SJSA1 (cell line): ENCODE results near the gene AREL1. TPM values are rescaled to one million over a fixed set of nuclear protein-coding genes. Genes with fewer than 3 reads are reported as not detected.

ENCODE experiments used
- DNase-seq, 2 experiments: peaks; one replicate each; pipeline ENCODE4 v3.0.0-alpha.2; 2015 to 2020; ENCODE audit warnings: low spot score in 2 of 2, low read depth in 1 of 2
- H3K27ac ChIP-seq: fragments of 250-450 bp; sonication (Bioruptor Pico); 2 replicates; pipeline ENCODE4 v1.5.1; 2020; ENCODE audit warnings: mild to moderate bottlenecking, moderate library complexity
- H3K27me3 ChIP-seq: fragments of 250-450 bp; sonication (Bioruptor Pico); replicated peaks from 2 replicates; pipeline ENCODE4 v1.5.1; 2020; ENCODE audit warnings: mild to moderate bottlenecking, moderate library complexity
- H3K36me3 ChIP-seq: fragments of 250-450 bp; sonication (Bioruptor Pico); 2 replicates; pipeline ENCODE4 v1.5.1; 2020; ENCODE audit warnings: mild to moderate bottlenecking
- H3K4me1 ChIP-seq: fragments of 250-450 bp; sonication (Bioruptor Pico); replicated peaks from 2 replicates; pipeline ENCODE4 v1.6.1; 2021; ENCODE audit warnings: mild to moderate bottlenecking
- H3K4me3 ChIP-seq: fragments of 250-450 bp; sonication (Bioruptor Pico); 2 replicates; pipeline ENCODE4 v1.5.1; 2020; ENCODE audit warnings: mild to moderate bottlenecking
- H3K9me3 ChIP-seq: fragments of 250-450 bp; sonication (Bioruptor Pico); replicated peaks from 2 replicates; pipeline ENCODE4 v1.5.1; 2020; ENCODE audit warnings: mild to moderate bottlenecking
- total RNA-seq: library from RNA; depleted of rRNA; stranded (reverse); fragments of >200 nt; shearing (Covaris generic); gene quantifications from 2 replicates; pipeline ENCODE4 v1.2.3, GENCODE V29; 2014

The AREL1 gene
- total RNA-seq, 1 experiment from 2014 or later = 23.2 TPM

DNA sequence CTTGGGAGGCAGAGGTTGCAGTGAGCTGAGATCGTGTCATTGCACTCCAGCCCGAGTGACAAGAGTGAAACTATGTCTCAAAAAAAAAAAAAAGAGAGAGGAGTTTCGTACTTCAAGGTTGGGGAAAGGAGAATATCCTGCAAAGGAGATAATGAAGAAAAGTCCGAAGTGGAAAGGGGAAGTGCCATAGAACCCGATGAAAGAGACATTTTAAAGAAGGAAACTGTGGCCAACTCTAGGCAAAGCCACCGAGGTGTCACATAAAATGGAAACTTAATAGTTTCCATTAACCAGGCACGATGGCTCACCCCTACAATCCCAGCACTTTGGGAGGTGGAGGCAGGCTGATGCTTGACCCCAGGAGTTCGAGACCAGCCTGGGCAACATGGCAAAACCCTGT lies 85.8 kb downstream of the AREL1 start:
- no peak overlapping the region for H3K4me3 ChIP-seq
- no peaks in the 10 kb centered on the region for H3K27me3 ChIP-seq
- H3K36me3 ChIP-seq = no peaks in the 10 kb centered on the region
- no peaks in the 10 kb centered on the region for H3K9me3 ChIP-seq
- H3K27ac ChIP-seq = no peak overlapping the region
- H3K4me1 ChIP-seq = no peaks in the 10 kb centered on the region
- DNase-seq = no peak

- no peak for DNase-seq
- no peak overlapping the region for H3K27ac ChIP-seq
- no peaks in the 10 kb centered on the region for H3K27me3 ChIP-seq
- no peaks in the 10 kb centered on the region for H3K9me3 ChIP-seq
- peaks cover 40% of the 10 kb centered on the region for H3K4me1 ChIP-seq
- no peaks in the 10 kb centered on the region for H3K36me3 ChIP-seq
- no peak overlapping the region for H3K4me3 ChIP-seq
Measured at GRCh38 chr14:74622257-74622656, 90.6 kb downstream of the AREL1 start.

DNA sequence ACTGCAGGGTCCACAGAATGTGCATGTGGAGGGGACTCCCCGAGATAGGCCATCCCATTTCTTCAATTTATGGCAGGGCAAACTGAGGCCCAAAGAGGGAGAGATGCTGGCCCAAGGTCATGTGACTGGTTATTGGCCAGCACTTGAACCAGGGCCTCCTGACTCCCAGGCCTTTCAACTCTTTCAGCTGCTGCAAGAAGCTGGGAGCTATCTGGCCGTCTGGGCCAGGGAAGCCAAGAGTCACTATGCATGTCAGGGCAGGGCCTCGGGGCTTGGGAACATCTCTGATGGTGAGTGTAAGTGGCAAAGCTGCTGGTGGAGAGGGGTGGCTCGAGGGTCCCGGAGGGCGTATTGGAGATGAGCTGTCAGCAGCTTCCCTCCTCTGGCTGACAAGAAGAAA lies 91.3 kb downstream of the AREL1 start:
- no peaks in the 10 kb centered on the region for H3K27me3 ChIP-seq
- H3K27ac ChIP-seq = no peak overlapping the region
- H3K9me3 ChIP-seq = no peaks in the 10 kb centered on the region
- DNase-seq = no peak
- H3K36me3 ChIP-seq = no peaks in the 10 kb centered on the region
- no peak overlapping the region for H3K4me3 ChIP-seq
- H3K4me1 ChIP-seq = peaks cover 47% of the 10 kb centered on the region

- DNase-seq = no peak
- Histone ChIP-seq H3K36me3 (no peaks in the 10 kb centered on the region), H3K4me3 (no peak overlapping the region), H3K4me1 (peaks cover 53% of the 10 kb centered on the region), H3K9me3 (no peaks in the 10 kb centered on the region), H3K27ac (peak overlapping the region; percentile 2; the same call in 1 of the 2 replicates), H3K27me3 (no peaks in the 10 kb centered on the region)
Measured at GRCh38 chr14:74620923-74621322, 92.0 kb downstream of the AREL1 start.

DNA sequence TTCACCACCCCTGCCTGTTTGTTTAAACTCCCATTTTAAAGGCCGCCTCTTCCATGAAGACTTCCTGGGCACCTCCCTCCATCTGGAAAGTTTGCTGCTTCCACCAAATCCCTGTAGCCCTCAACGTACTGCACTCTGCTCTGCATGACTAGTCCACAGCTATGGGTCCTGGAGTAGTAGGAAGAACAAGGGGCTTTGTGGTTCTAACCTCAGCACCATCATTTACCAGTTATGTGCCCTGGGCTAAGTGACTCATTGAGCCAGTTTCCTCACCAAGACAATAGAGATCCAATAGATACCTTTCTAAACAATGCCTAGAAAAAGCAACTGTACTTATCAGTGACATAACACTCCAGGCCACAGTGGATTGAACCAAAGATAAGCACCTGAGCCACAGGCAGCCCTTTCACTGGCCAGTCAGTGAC lies 92.4 kb downstream of the AREL1 start:
- Histone ChIP-seq H3K27ac (peak overlapping the region; percentile 53), H3K4me3 (no peak overlapping the region), H3K9me3 (no peaks in the 10 kb centered on the region), H3K4me1 (peaks cover 57% of the 10 kb centered on the region), H3K36me3 (no peaks in the 10 kb centered on the region), H3K27me3 (no peaks in the 10 kb centered on the region)
- peak; percentile 71 to 74 for DNase-seq

- H3K36me3 ChIP-seq = no peaks in the 10 kb centered on the region
- peaks cover 61% of the 10 kb centered on the region for H3K4me1 ChIP-seq
- no peak overlapping the region for H3K4me3 ChIP-seq
- H3K27ac ChIP-seq = peak overlapping the region; percentile 53
- H3K27me3 ChIP-seq = no peaks in the 10 kb centered on the region
- DNase-seq = peak; percentile 84 to 90
- H3K9me3 ChIP-seq = no peaks in the 10 kb centered on the region
Measured at GRCh38 chr14:74619672-74620131, 93.2 kb downstream of the AREL1 start.

DNA sequence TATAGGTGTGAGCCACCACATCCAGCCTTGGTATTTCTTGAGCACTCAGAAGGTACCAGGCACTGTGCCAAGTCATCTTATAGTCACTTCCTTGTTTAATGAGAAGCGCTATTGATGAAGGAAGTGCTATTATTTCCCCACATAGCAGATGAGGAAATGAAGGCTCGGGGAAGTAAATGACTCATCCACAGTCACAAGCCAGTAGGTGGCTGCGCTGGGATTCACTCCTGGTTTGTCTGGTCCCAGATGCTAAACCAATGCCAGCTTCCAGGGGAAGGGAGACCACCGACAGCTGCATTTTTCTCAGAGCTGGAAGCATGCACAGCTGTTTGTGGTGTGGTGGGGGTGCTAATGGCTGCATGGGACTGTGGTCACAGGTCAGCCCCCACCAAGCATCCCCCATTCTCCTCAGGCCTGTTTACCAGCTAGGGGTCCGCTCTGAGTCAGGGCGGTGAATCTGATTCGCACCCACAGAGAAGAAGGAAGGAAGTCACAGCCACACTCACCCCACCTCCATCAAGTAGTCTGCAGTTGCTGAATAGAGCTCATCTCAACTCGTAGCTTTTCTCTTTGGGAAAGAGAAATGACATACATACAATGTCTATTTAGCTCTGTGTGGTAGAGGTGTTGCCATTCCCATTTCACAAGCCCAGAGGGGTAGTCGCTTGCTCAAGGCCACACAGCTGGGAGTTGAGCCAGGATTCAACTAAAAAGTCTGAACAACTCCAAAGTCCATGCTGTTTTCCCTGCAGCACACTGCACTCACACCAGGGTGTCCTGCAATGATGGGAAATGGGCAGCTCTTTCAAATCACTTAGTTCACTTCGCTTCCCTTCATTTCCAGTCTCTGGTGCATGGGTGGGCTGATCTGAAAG lies 94.6 kb downstream of the AREL1 start:
- DNase-seq = peak in 1 of 2 experiments; percentile 27
- Histone ChIP-seq H3K27ac (peak overlapping the region; percentile 21; the same call in 1 of the 2 replicates), H3K9me3 (no peaks in the 10 kb centered on the region), H3K4me1 (peaks cover 61% of the 10 kb centered on the region), H3K27me3 (no peaks in the 10 kb centered on the region), H3K4me3 (no peak overlapping the region), H3K36me3 (no peaks in the 10 kb centered on the region)

DNA sequence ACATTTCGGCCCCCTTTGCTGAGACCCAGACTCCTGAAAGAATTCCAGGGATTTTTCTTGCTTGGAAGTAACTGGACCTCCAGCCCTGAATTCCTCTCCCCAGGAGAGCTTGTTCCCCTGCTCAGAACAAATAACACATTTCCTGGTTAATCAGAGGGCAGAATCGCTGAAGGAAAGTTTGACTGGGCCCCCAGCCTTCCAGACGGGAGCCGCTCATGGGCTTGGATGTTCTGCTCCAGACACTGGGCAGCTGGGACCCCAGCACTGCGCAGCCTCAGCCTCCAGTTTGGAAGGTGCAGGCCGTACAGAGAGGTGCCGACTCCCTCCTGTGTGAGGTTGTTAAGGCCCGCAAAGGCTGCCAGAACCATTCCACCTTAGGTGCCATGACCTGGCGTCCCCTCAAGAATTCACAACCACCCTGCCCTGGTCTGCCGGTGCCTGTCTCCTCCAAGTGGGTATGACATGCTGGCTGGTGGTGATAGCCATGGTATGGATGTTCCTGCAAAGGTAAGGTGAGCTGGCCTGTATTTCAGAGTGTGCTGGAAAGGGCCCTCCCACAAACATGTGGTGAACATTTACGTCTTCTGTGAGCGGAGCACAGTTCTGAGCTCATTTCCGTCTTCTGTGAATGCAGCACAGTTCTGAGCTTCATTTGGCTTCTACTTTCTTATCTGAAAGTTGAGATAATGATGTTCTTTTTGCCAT lies 95.7 kb downstream of the AREL1 start:
- DNase-seq = no peak
- no peak overlapping the region for H3K4me3 ChIP-seq
- peaks cover 67% of the 10 kb centered on the region for H3K4me1 ChIP-seq
- H3K36me3 ChIP-seq = no peaks in the 10 kb centered on the region
- peak overlapping the region; percentile 47 for H3K27ac ChIP-seq
- no peaks in the 10 kb centered on the region for H3K27me3 ChIP-seq
- no peaks in the 10 kb centered on the region for H3K9me3 ChIP-seq

DNA sequence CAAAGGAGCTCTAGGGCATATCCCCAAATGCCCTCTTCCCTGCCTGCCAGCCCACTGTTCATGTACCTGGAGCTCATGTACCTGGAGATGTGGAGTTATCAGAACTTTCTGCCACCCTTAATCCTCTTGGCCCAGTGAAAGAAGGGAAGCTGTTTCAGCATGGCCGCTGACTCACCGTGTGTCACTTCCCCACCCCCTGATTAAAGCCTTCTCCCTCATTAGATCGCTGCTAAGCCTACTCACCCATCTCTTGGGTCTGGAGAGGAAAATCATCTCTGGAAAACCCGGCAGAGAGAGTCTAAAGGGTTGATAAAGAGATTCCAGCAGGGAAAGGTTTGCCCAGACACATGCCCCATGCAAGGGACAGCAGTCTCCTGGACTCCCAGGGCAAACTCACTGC lies 96.4 kb downstream of the AREL1 start:
- DNase-seq = peak; percentile 68 to 72
- peaks cover 3% of the 10 kb centered on the region for H3K27me3 ChIP-seq
- H3K4me3 ChIP-seq = no peak overlapping the region
- H3K27ac ChIP-seq = peak overlapping the region; percentile 47
- no peaks in the 10 kb centered on the region for H3K36me3 ChIP-seq
- H3K4me1 ChIP-seq = peaks cover 73% of the 10 kb centered on the region
- H3K9me3 ChIP-seq = no peaks in the 10 kb centered on the region; the same call in 1 of the 2 replicates

DNA sequence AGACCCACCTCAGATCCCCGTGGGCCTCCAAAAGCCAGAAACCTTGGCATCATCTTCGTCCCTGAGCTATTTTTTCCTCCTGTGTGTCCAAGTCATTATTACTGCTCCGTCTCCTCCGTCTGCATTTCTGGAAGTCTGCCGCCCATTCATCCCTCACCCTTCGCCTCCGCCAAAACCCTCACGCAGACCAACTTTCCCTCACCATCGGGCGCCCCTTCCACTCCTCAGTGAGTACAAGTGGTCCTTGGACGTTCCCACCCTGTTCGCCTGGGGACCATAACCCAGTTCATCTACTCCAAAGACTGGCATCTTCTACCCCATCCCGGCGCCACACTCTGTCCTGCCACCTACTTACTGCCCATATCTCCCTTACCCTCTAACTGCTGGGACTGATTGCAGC lies 97.1 kb downstream of the AREL1 start:
- DNase-seq = no peak
- Histone ChIP-seq H3K36me3 (no peaks in the 10 kb centered on the region), H3K27ac (no peak overlapping the region), H3K9me3 (no peaks in the 10 kb centered on the region; the same call in 1 of the 2 replicates), H3K4me1 (peaks cover 71% of the 10 kb centered on the region), H3K4me3 (no peak overlapping the region), H3K27me3 (peaks cover 7% of the 10 kb centered on the region)

DNA sequence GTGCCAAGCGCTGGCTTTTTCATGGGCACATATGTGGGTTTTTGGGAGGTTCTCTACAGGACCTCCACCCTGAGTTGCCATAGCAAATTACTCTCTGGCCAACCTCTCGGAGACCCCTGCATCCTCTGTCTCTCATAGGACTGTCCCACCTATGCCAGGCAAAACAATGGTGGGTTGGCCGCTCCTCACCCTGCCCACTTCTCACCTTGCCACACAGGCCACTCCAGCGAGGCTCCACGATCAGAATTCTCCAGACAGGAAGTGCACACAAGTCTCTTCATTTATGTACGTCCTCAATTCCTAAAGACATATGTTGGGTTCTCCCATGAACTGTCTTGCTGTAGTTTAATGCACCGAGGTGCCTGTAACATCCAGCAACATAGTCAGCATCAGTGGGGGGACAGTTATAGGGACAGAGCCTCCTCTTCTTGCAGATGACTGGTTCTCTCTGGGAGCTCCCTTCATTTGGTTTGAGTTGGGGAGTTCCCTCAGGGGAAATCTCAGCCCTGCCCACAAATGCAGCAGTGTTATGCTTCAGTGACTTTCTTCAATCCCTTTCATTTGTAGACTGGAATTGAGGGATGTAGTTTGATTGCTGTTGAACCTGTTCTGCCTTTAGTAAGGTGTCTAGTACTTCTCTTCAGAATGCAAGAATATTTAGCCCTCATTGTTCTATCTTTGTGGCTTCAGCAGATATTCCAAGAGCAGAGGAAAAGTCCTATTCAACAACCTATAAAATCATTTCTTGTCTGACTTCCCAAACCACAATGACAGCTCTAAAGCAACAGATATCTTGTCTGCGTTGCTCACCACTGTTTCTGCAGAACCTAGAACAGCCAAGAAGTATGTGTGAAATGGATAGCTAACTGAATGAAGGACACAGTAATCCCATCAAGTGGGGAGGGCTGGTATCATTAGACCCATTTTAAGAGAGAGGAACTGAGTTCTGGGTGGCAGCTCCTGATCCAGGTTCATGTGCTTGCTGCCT lies 98.1 kb downstream of the AREL1 start:
- Histone ChIP-seq H3K27ac (no peak overlapping the region), H3K27me3 (peaks cover 7% of the 10 kb centered on the region), H3K4me1 (peaks cover 62% of the 10 kb centered on the region), H3K4me3 (no peak overlapping the region), H3K36me3 (no peaks in the 10 kb centered on the region), H3K9me3 (no peaks in the 10 kb centered on the region; the same call in 1 of the 2 replicates)
- no peak for DNase-seq

DNA sequence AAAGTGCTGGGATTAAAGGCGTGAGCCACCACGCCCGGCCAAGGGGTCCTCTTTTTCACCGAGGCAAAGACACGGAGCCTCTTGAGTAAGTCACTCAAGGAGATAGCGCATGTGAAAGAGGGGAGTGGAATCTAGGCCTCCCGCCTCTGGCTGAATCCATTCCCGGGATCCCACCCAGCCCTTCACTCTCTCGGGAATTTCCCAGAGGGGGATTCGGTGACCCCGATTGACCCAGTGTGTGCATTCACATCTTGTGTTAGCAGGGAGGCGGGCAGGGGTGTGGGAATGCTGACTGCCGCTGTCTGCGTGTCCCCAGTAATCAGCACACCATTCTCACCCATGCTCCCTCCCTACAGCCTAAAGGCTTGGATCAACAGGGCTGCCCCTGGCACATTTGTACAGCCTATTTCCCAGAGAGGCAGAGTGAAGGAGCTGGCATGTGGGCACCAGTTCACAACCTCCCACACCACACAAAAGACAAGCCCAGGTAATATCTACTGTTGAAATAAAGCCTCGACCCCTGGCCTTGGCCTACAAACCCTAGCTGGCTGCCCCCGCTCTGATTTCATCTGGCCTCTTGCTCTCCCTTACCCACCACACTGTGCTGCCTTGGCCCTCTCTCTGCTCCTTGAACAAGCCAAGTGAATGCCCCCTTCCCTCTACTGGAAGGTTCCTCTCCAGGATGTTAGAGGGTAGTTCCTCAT lies 99.5 kb downstream of the AREL1 start:
- peaks cover 48% of the 10 kb centered on the region for H3K4me1 ChIP-seq
- H3K4me3 ChIP-seq = no peak overlapping the region
- DNase-seq = no peak
- H3K27ac ChIP-seq = no peak overlapping the region
- H3K27me3 ChIP-seq = peaks cover 7% of the 10 kb centered on the region
- no peaks in the 10 kb centered on the region; the same call in 1 of the 2 replicates for H3K9me3 ChIP-seq
- no peaks in the 10 kb centered on the region for H3K36me3 ChIP-seq
